Stomach (tissue), 4 donors: ENCODE measurements around the gene CCDC78.

Source experiments
- CTCF ChIP-seq, 7 experiments: fragments of 450-650 bp in 4 of 7; fragments of 200-600 bp in 3 of 7; sonication (generic) in 3 of 7; IDR thresholded peaks; one replicate each; pipeline ENCODE4 v1.5.1; 2016 to 2019; ENCODE audit warnings: antibody characterized with exemption in 7 of 7, control low read depth in 2 of 7, mild to moderate bottlenecking in 1 of 7
- POLR2A ChIP-seq, 4 donors: fragments of 450-650 bp; IDR thresholded peaks; one replicate each; pipeline ENCODE4 v1.6.1; 2016; ENCODE audit warnings: antibody characterized with exemption in 4 of 4, control low read depth in 2 of 4, mild to moderate bottlenecking in 1 of 4, moderate library complexity in 1 of 4
- POLR2AphosphoS5 ChIP-seq, 3 donors: sonication (generic); formaldehyde crosslinking; IDR thresholded peaks; one replicate each; pipeline ENCODE4 v1.6.1; 2016; ENCODE audit warnings: antibody characterized with exemption in 3 of 3

- TF ChIP-seq CTCF (IDR thresholded peaks at IDR 0.05): no peak
- TF ChIP-seq POLR2A (IDR thresholded peaks at IDR 0.05): no peak
- no peak for TF ChIP-seq POLR2AphosphoS5 (IDR thresholded peaks at IDR 0.05)
Measured at GRCh38 chr16:708959-709358, 17.3 kb downstream of the CCDC78 start.
